Astrocyte of the spinal cord (primary cell): ENCODE measurements around the gene UST.

Experiments used
- DNase-seq: peaks from one replicate; pipeline ENCODE4 v3.0.0; 2011; ENCODE audit warnings: low read depth, low spot score
- H3K4me3 ChIP-seq: 2 replicates; pipeline ENCODE4 v1.5.1; 2011; ENCODE audit warnings: low read depth, mild to moderate bottlenecking, low read length, moderate library complexity
- CTCF ChIP-seq: IDR thresholded peaks from 2 replicates; pipeline ENCODE4 v1.5.1; 2012; ENCODE audit warnings: low read depth, mild to moderate bottlenecking, low read length, inconsistent platforms
- in situ Hi-C: cut with HindIII; loops from 2 replicates; pipeline ENCODE4 v1.10.0; 2017; ENCODE audit warnings: low sequenced_read_pairs

UST gene

GRCh38 chr6:148962854-148963515 is 216.2 kb downstream of the UST start:
- DNase-seq = no peak
- in situ Hi-C loops = no loop called here
- TF ChIP-seq CTCF = no peak
- no peak overlapping the region for H3K4me3 ChIP-seq

- in situ Hi-C loops = no loop called here
- no peak overlapping the region for H3K4me3 ChIP-seq
- DNase-seq = no peak
- TF ChIP-seq CTCF = no peak
Observed at GRCh38 chr6:148963738-148964137, 216.9 kb downstream of the UST start.

DNA sequence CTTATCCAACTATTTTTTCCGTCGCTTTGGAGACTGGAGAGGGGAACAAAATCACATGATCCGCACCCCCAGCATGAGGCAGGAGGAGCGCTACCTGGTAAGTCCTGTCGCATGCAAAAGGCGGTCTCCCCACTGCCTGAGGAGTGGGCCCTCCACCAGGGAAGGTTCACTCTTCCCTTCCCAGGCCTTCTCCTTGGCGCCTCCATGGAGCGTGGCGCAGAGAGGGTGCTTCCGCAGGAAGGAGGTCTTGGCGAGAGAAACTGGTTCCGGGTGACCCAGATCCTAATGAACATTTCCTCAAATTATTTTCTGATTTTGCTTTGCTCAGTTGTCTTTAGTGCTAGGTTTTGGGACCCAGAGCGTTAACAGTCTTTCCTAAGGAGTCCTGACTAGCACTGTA is 217.6 kb downstream of the UST start:
- in situ Hi-C loops = no loop called here
- no peak for TF ChIP-seq CTCF
- no peak overlapping the region for H3K4me3 ChIP-seq
- DNase-seq = no peak

GRCh38 chr6:148965287-148965686 is 218.5 kb downstream of the UST start:
- H3K4me3 ChIP-seq = no peak overlapping the region
- TF ChIP-seq CTCF = no peak
- in situ Hi-C loops = no loop called here
- no peak for DNase-seq

DNA sequence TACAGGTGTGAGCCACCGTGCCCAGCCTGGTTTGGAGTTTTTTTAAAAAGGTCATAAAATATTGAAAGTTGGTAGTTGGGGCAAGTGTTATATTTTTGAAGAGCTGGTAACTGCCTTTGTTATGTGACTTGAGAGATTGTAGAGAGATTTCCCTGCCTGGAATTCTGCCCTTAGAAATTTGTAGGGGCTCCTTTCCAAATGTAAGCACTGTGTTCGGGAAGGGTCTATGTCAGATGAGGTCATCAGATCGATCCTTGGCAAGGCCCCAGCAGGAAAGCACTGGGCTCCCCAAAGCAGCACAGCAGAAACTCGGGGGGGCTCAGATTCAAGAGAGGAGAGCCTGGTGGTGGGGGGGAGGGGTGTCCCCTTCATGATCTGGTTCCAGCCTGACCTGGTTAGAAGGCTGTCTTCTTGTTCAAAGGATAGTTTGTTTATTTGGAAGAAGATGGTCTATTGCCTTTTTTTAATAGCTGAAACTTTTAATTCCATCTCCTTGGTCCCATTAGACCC is 220.2 kb downstream of the UST start:
- DNase-seq = no peak
- H3K4me3 ChIP-seq = no peak overlapping the region
- TF ChIP-seq CTCF = no peak
- in situ Hi-C loops = no loop called here

- H3K4me3 ChIP-seq = no peak overlapping the region
- in situ Hi-C loops = no loop called here
- TF ChIP-seq CTCF = no peak
- DNase-seq = no peak
Observed at GRCh38 chr6:148967541-148967956, 220.7 kb downstream of the UST start.
